ENCODE results near the gene DNAAF5.
A peak's percentile ranks its signal among the peaks of the same experiment; 100 is the strongest.

DNAAF5 gene

DNA sequence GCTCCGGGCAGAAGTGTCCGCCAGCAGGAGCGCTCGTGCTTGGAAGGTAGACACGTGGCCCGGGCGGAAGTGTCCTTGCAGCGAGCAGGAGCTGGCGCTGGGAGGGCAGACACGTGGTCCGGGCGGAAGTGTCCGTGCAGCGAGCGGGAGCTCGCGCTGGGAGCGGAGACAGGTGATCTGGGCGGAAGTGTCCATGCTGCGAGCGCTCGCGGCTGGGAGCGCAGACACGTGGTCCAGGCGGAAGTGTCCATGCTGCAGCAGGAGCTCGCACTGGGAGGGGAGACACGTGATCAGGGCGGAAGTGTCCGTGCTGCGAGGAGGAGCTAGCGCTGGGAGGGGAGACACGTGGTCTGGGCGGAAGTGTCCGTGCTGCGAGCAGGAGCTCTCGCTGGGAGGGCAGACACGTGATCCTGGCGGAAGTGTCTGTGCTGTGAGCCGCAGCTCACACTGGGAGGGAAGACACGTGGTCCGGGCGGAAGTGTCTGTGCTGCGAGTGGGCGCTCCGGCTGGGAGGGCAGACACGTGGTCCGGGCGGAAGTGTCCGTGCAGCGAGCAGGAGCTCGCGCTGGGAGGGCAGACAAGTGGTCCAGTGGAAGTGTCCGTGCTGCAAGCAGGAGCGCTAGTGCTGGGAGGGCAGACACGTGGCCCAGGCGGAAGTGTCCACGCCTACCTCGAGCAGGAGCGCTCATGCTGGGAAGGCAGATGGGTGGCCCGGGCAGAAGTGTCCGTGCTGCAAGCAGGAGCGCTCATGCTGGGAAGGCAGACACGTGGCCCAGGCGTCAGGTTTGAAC lies 41.6 kb downstream of the DNAAF5 start:
- DNase-seq (ENCODE audit: low read depth in 2 of 2), result no peak

DNA sequence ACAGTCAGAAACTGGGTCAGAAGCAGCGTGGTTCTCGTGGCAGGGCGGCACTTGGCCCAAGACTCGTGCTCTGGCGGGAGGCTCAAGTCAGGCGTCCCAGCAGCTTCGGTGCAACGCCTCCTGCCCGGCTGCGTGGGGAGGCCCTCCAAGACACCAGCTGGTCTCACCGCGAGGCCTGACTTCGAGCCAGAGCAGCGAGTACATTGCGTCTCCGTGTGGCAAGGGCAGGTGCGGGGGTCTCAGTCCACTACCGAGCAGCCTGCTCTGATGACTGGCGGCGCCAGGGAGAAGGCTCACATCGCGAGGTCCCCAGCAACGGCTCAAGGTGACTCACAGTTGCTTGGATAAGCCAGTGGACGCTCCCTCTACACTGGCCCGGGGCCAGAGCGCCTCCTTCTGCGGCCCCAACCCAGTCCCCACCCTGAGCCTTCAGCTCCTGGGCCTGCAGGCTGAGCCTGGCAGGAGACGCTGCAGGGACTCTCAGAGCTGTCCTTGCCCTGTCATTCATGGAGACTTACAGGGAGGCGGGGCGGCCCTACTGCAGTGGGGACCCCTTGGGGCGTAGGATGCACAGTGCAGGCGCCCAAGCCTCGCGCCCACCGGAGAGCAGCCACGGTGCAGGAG lies 42.5 kb downstream of the DNAAF5 start:
- DNase-seq (ENCODE audit: low read depth in 2 of 2), result no peak

DNA sequence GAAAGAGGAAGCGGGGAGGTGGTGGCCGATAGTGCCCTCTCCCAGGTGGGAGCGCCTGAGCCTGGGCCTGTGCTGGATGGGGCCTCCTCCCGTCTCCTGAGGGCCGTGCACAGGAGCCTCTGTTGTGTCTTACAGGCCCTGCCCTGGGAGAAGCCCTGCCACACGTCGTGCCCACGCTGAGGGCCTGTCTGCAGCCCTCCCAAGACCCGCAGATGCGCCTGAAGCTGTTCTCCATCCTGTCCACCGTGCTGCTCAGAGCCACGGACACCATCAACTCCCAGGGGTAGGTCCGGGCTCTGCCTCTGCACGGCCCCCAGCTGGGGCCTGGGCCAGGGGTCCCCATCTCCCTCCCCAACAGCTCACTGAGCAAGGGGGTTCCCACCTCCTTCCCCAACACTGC lies 43.8 kb downstream of the DNAAF5 start:
- DNase-seq (ENCODE audit: low read depth in 2 of 2), result no peak

DNA sequence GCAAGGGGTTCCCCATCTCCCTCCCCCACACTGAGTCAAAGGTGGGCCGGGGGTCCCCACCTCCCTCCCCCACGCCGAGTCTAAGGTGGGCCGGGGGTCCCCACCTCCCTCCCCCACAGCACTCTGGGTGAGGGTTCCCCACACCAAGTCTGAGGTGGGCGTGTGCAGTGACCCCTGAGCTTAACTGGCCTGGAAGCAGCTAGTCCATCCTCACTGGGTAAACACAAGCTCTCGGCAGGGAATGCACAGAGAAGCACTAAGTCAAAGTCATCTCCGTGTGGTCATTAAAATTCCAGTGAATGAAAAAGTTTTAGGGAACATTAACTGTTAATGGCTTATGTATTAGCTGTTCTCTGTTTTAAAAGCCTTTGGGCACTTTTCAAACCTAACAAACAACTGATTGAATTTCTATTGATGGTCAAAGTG lies 44.3 kb downstream of the DNAAF5 start:
- no peak for DNase-seq (ENCODE audit: low read depth in 2 of 2)

DNA sequence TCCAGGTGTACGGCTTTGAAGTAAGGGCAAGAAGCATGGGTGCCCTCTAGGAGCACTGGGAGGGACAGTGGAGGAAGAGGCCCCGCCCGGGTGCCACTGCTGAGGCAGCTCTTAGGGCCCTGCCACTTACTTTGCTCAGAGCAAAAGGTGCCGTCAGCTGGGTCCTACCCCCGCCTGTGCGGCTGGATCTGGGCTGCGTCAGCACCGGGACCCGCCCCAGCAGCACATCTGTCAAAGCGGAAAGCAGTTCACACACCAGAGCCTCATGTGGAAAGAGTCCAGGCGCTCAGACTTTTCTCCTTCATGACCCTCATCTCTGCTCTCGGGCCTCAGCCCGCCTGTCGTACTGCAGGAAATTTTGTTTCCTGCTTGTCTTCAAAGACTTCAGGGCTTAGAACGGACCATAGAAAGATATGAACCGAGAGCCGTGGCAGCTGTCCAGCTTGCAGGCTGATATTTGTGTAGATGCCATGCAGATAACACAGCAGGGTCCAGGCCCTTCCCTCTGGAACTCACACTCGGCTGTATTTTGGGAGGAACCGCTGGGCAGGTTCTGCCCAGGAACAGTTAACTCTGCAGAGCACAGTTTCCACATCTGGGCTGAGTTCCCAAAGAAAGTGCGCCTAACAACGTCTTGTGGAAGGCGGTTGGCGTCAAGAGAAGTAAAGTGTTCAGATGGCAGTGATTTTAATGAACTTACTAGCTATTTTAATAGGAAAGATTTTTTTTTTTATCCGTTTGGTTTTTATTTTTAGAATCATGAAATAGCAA lies 44.9 kb downstream of the DNAAF5 start:
- no peak for DNase-seq (ENCODE audit: low read depth in 2 of 2)

DNA sequence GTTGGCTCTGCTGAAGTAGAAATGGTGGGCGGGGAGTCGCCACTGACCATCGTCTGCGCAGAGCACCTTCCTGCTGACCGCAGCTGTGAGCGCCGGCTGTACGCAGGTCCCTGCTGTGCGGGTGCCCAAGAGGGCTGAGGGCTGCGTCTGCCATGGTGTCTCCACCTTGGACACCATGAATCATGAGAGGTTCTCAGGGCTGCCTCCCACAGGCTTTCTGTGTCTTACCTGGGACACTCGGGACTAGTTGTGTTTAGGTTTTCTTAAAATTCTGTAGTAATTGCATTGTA lies 45.5 kb downstream of the DNAAF5 start:
- no peak for DNase-seq (ENCODE audit: low read depth in 2 of 2)

DNA sequence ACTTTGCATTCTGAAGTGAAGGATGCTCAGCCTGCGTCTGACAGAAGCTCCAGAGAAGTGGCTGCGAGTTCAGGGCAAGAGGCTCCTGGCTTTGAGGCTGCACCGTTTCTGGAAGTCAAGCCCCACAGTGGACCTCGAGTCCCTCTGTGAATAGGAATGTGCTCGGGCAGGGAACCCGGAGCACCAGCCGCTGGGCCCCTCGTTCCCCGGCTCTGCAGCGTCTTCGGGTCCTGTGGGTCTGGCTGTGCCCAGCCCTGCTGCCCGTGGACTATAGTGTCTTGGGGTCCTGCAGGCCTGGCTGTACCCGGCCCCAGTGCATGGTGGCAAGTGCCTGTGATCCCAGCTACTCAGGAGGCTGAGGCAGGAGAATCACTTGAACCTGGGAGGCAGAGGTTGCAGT lies 45.9 kb downstream of the DNAAF5 start:
- DNase-seq (ENCODE audit: low read depth in 2 of 2), result no peak

DNA sequence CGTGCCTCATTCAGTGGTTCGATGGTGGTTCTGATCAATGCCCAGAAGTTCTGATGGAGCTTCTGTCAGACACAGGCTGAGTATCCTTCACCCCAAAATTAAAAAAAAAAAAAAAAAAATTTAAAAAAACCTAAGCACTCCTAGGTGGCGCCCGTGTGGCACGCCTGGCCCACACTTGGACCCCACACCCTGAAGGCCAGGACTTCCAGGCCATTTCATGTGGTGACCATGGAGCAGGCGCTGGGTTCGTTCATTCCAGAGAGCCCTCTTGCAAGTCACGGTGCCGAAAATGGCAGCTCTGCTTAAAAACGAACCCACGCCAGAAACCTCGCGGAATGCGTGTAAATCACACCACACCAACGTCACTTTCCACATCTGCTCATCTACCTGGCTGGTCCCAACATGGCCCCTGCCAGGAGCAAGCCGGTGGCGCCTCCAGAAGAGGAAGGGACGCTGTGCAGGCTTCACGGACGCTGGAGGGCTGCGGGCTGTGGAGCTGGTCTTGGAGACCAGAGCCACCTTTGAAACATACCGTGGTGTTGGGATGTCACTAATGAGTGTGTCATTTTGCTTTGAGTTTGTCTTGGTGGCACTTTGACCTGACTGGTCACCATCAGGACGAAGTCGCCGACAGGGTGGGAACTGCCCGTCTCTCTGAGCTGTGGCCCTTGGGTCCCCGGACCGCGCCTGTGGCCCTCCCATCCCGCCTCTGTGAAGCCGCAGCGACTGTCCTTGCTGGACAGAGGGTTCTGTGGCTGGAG lies 46.5 kb downstream of the DNAAF5 start:
- DNase-seq (ENCODE audit: low read depth in 2 of 2), result no peak

DNA sequence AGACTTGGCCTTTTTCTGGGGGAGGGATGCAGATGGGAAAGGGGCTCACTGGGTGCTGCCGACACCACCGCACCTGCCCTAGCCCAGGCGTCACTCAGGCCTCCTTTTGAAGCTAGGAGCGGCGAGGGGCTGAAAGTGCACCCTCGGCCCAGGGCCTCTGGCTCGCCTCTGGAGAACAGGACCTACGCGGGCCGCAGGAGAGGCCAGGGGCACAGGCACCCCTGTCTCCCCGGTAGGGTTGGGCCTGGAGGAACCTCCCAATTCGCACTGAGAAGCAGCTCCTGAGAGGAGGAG lies 47.1 kb downstream of the DNAAF5 start:
- no peak for DNase-seq (ENCODE audit: low read depth in 2 of 2)

DNA sequence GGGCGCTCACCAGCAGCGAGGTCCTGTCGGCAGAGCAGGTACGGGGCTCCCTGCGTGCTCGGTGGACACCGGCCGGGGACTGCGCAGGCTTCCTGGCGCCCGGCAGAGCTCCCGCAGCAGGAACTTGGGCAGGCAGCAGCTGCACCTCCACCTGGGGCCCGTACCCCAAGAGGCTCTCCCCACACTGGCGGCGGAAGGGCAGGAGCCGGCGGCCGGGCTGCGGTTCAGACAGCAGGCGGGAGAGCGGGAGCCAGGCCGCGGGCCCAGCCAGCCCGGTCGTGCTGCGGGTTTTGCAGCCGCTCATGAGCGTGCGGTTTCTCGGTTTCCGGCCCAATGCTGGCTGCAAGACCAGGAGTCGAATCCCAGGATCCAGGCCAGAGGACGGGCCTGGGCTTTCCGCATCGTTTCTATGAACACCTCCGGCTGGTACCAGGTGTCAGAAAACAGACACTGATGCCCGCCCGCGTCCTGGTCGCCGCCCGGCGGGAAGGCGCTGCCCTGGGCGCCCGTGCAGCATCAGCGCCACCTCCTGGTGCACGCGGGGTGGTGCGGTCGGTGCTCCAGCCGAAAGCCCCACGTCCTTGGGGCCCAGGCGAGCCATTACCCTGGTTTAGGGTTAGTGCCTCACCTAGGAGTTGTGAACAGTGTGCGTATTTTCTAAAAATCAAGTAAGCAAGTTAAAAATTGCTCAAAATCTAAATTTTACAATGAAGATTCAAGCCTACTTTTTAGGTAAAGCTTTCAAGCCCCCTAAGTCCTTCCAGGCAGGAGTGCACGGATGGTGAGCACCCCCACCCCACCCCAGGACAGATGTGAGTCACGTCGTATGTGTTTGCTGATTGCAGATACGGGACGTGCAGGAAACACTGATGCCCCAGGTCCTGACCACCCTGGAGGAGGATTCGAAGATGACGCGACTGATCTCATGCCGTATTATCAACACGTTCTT lies 47.9 kb downstream of the DNAAF5 start:
- DNase-seq (ENCODE audit: low read depth in 2 of 2), result peak; percentile 47 to 51

DNA sequence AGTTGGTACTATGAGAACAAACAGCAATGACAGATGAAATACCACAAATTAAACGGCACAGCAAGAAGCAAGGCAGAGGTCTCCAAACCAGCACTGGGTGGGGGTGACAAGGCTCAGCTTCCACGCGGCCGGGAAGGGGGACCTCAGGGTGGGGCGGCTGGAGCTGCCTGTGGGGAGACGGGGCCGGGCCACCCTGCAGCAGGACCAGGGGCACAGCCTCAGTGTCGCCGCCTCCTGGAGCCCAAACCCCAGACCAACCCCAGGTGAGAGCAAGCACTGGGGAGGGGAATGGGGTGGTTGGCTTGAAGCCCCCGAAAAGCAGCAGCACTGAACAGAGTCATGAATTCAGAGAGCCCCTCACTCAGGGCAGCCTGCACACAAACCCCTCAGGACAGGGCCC lies 49.9 kb downstream of the DNAAF5 start:
- no peak for DNase-seq (ENCODE audit: low read depth in 2 of 2)

DNA sequence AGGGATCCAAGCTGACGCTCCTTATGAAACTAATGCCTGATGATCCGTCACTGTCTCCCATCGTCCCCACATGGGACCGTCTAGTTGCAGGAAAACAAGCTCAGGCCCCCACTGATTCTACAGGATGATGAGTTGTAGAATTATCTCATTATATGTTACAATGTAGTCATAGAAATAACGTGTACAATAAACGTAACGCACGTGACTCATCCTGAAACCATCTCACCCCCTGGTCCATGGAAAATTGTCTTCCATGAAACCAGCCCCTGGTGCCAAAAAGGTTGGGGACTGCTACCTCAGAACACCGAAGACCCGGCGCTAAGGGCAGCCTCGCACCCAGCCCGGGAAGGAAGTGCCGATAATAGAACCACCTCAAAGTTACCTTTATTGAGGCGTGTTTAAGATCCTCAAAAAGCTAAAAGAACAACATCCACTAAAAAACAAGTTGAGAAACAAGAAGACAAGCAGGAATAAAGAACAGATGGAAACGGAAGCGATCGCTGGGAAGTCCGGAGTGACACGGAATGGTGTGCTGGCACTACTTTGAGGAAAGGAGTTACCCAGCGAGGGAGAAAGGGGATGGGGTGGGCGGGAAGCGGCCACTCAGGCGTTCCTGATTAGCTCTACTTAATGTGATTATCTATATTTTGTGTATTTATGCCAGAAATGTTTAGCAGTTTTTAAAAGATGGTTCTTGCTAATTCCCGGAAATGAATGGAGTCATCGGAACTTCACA lies 50.7 kb downstream of the DNAAF5 start:
- DNase-seq (ENCODE audit: low read depth in 2 of 2), result no peak

DNA sequence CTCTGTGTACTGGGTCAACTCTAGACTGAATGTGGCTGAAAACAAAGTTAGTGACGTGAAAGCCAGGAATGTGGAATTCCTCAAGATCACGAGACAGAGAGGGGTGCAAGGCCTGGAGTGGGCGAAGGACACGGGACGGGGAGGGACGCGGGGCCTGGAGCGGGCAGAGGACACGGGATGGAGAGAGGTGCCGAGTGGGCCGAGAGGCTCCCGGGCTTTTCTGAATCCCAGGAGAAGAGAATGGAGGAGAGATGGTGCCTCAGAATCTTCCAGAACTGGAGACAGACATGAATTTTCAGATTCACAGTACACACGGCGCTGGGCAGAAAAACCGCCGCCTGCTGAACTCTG lies 51.2 kb downstream of the DNAAF5 start:
- DNase-seq (ENCODE audit: low read depth in 2 of 2), result no peak

DNA sequence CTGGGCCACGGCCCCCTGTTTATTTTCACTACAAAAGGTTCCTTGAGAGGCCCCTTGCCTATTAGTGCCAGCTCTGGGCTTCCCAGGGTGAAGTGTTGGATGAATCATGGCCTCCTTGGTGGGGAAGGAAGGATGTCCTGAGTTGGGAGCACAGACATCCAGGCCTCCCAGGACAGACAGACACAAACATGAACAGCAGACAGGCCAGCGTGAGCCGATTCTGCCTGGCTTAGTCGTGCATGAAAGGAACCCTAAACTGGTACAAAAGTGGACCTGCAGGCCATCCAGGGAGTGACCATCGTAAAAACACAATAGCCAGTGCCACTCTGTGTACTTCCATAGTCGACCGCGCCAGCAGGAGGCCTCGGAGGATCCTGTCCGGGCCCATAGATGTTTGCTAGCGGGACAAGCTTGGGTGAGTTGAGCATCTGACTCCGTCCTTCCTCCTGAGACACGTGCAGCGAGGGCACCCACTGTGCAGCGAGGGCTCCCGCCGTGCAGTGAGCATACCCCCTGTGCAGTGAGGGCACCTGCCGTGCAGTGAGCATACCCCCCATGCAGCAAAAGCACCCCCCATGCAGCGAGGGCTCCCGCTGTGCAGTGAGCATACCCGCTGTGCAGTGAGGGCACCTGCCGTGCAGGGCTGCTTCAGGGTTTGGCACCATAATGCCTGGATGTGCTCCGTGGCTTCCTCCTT lies 51.9 kb downstream of the DNAAF5 start:
- no peak for DNase-seq (ENCODE audit: low read depth in 2 of 2)

DNA sequence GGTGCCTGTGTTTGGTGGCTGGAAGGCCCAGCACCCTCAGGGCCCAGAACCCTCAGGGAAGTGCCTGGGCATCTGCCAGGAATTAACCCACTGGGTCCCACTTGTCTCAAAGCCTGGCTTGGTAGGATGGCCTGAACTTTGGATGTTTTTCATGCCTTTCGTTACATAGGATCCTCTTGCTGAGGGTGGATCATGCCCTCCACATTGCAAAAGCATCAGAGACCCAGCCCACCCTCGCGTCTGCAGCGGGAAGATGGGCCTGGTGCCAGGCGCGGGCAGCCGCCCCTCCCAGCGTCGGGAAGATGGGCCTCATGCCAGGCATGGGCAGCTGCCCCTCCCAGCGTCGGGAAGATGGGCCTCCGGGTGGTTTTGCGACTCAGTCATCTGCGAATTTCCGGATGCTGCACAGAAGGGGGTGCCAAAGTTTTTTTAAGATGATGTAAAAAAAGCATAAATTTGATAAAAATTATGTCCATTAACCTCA lies 52.5 kb downstream of the DNAAF5 start:
- no peak for DNase-seq (ENCODE audit: low read depth in 2 of 2)

DNA sequence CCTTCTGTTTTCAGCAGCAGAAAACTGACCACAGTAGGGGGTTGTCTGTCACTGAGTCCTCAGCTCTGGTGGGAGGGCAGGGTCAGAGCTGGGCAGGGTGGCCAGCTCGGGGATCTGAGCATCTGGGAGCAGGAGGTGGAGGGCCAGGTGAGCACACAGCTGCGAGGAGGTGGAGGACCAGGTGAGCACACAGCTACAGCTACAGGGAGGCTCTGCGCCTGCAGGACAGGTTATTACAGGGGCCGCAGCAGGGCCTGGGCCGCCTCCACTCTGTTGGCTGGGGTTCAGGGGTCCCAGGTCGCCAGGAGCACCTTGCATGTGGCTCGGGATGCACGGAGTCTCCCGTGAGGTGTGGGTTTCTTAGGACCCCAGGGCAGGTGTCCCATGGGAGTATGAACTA lies 53.0 kb downstream of the DNAAF5 start:
- no peak for DNase-seq (ENCODE audit: low read depth in 2 of 2)

DNA sequence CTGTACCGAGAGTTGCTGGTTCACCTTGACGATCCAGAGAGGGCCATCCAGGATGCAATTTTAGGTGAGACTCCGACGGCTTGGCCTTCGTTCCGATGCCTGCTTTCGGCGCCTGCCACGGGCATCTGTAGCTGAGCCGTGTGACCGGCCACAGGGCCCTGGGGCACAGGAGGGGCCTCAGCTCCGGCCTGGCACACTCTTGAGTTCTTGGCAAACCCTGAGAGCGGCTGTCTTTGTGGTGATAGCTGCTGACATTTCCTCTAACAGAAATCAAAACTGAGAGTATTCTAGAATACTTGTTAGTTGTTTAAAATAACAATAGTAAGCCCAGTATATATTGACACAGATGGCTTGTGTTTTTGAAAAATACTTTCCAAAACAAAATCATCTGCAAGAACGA lies 53.6 kb downstream of the DNAAF5 start:
- no peak for DNase-seq (ENCODE audit: low read depth in 2 of 2)

DNA sequence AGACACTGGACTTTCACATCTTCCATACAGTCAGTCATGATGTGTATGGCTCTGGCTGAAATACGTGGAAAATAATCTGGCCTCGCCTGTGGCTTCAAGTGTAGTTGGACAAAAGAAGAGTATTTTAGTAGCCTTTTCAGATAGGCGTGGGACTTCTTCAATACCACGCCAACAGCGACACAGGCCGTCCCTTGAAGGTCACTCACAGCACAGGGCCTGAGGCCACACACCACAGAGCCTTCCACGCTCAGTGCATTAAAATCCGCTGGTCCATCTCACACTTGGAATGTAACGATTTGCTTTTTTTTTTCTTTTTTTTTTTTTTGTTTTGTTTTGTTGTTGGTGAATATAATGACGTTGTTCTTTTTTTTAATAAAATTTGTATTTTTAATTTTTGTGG lies 54.0 kb downstream of the DNAAF5 start:
- DNase-seq (ENCODE audit: low read depth in 2 of 2), result no peak

DNA sequence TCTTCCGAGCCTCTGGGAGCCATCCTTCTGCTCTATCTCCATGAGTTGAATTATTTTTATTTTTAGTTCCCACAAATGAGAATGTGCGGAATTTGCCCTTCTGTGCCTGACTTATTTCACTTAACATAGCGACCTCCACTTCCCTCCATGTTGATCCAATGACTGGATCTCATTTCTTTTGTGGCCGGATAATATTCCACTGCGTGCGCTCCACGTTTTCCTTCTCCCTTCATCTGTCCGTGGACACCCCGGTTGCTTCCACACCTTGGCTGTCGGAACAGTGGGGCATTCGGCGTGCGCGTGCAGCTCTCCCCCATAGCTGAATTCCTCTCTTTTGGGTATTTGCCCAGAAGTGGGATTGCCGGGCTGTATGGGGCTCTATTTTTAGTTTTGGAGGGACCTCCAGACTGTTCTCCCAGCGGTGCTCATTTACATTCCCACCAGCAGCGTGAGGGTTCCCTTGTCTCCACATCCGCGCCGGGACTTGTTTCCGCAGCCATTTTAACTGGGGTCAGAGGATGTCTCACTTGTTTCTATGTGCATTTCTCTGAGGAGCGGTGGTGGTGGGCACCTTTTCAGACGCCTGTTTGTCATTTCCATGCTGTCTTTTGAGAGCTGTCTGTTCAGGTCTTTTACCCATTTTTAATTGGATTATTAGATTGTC lies 54.8 kb downstream of the DNAAF5 start:
- no peak for DNase-seq (ENCODE audit: low read depth in 2 of 2)

Data from stimulated activated CD4-positive, alpha-beta T cell treated with anti-CD3 and anti-CD28 coated beads, Interleukin-12 subunit alpha, Interleukin-12 subunit beta, amount 100 ng/mL, for 24 hours (primary cell).